Immature natural killer cell (primary cell): ENCODE measurements around the gene RUNX2. TPM values are rescaled to one million over a fixed set of nuclear protein-coding genes. Genes with fewer than 3 reads are reported as not detected.
"Not testable (repeated sequence)": the region's sequence is repeated elsewhere in the genome, so short reads cannot be mapped to it uniquely, and the experiment has no call there.

Experiments
- DNase-seq, 3 donors: peaks; one replicate each; pipeline ENCODE4 v3.0.0; 2022; ENCODE audit warnings: mixed read lengths in 1 of 3
- H3K27ac Mint-ChIP-seq, 6 donors: one replicate each; pipeline ENCODE4 v1.8.0; 2020; ENCODE audit warnings: mixed read lengths in 6 of 6, mild to moderate bottlenecking in 5 of 6, inconsistent platforms in 4 of 6, moderate library complexity in 3 of 6
- H3K27me3 Mint-ChIP-seq, 3 donors: one replicate each; pipeline ENCODE4 v1.8.0; 2020 to 2021; ENCODE audit warnings: low read depth in 3 of 3, mild to moderate bottlenecking in 3 of 3, mixed read lengths in 3 of 3, moderate library complexity in 3 of 3, inconsistent platforms in 1 of 3
- H3K36me3 Mint-ChIP-seq, 3 donors: one replicate each; pipeline ENCODE4 v1.8.0; 2020; ENCODE audit warnings: mixed read lengths in 3 of 3, inconsistent platforms in 2 of 3, mild to moderate bottlenecking in 2 of 3
- H3K4me1 Mint-ChIP-seq, 2 donors: one replicate each; pipeline ENCODE4 v1.8.0; 2020; ENCODE audit warnings: inconsistent platforms in 2 of 2, mild to moderate bottlenecking in 2 of 2, mixed read lengths in 2 of 2, moderate library complexity in 1 of 2
- H3K4me3 Mint-ChIP-seq, 5 donors: one replicate each; pipeline ENCODE4 v1.8.0; 2020; ENCODE audit warnings: mild to moderate bottlenecking in 5 of 5, mixed read lengths in 5 of 5, inconsistent platforms in 3 of 5, moderate library complexity in 3 of 5
- H3K9me3 Mint-ChIP-seq, 6 donors: one replicate each; pipeline ENCODE4 v1.8.0; 2020; ENCODE audit warnings: mild to moderate bottlenecking in 6 of 6, mixed read lengths in 6 of 6, inconsistent platforms in 4 of 6, moderate library complexity in 3 of 6
- polyA plus RNA-seq, 3 donors: library from polyadenylated mRNA; unstranded; fragments of 300-500 nt; fragmentation: Illumina TruSeq; gene quantifications; one replicate each; pipeline ENCODE4 v1.2.3, GENCODE V29; 2021

RUNX2 gene
- polyA plus RNA-seq, 3 donors from 2014 or later: 2.6 to 11.8 (median 4.4) TPM

GRCh38 chr6:45467417-45467816 is 139.3 kb downstream of the RUNX2 start:
- H3K27ac Mint-ChIP-seq, DNase-seq, H3K27me3 Mint-ChIP-seq, H3K36me3 Mint-ChIP-seq, H3K4me3 Mint-ChIP-seq, H3K9me3 Mint-ChIP-seq: not testable (repeated sequence)
- H3K4me1 Mint-ChIP-seq: peaks cover 0 to 20% of the 10 kb centered on the region in 2 donors

GRCh38 chr6:45467853-45468252 is 139.7 kb downstream of the RUNX2 start:
- Mint-ChIP-seq H3K27me3 (peaks cover 0 to 2% (median 0%) of the 10 kb centered on the region in 3 donors), H3K36me3 (no peaks in the 10 kb centered on the region), H3K9me3 (no peaks in the 10 kb centered on the region), H3K4me1 (peaks cover 0 to 16% of the 10 kb centered on the region in 2 donors), H3K4me3 (no peak overlapping the region), H3K27ac (no peak overlapping the region)
- DNase-seq: no peak

GRCh38 chr6:45469663-45470062 is 141.5 kb downstream of the RUNX2 start:
- Mint-ChIP-seq H3K9me3 (no peaks in the 10 kb centered on the region), H3K4me1 (peaks cover 0 to 24% of the 10 kb centered on the region in 2 donors), H3K36me3 (no peaks in the 10 kb centered on the region), H3K4me3 (no peak overlapping the region), H3K27me3 (peaks cover 0 to 2% (median 0%) of the 10 kb centered on the region in 3 donors), H3K27ac (no peak overlapping the region)
- no peak for DNase-seq

GRCh38 chr6:45470131-45470738 is 142.1 kb downstream of the RUNX2 start:
- Mint-ChIP-seq H3K4me1 (peaks cover 0 to 24% of the 10 kb centered on the region in 2 donors), H3K4me3 (no peak overlapping the region), H3K36me3 (no peaks in the 10 kb centered on the region), H3K9me3 (no peaks in the 10 kb centered on the region), H3K27me3 (peaks cover 0 to 2% (median 0%) of the 10 kb centered on the region in 3 donors), H3K27ac (no peak overlapping the region)
- DNase-seq: no peak

GRCh38 chr6:45472382-45472781 is 144.3 kb downstream of the RUNX2 start:
- DNase-seq: no peak
- H3K4me1 Mint-ChIP-seq: peaks cover 0 to 24% of the 10 kb centered on the region in 2 donors
- H3K9me3 Mint-ChIP-seq: no peaks in the 10 kb centered on the region
- H3K36me3 Mint-ChIP-seq: no peaks in the 10 kb centered on the region
- H3K27me3 Mint-ChIP-seq: peaks cover 0 to 2% (median 0%) of the 10 kb centered on the region in 3 donors
- H3K4me3 Mint-ChIP-seq: no peak overlapping the region
- H3K27ac Mint-ChIP-seq: no peak overlapping the region

GRCh38 chr6:45473121-45473993 is 145.2 kb downstream of the RUNX2 start:
- DNase-seq: no peak
- no peak overlapping the region for H3K27ac Mint-ChIP-seq
- H3K4me1 Mint-ChIP-seq: peaks cover 0 to 24% of the 10 kb centered on the region in 2 donors
- H3K27me3 Mint-ChIP-seq: peaks cover 0 to 2% (median 0%) of the 10 kb centered on the region in 3 donors
- H3K9me3 Mint-ChIP-seq: no peaks in the 10 kb centered on the region
- no peaks in the 10 kb centered on the region for H3K36me3 Mint-ChIP-seq
- H3K4me3 Mint-ChIP-seq: no peak overlapping the region

GRCh38 chr6:45474376-45474775 is 146.2 kb downstream of the RUNX2 start:
- no peak for DNase-seq
- peaks cover 0 to 2% (median 0%) of the 10 kb centered on the region in 3 donors for H3K27me3 Mint-ChIP-seq
- no peaks in the 10 kb centered on the region for H3K9me3 Mint-ChIP-seq
- H3K4me1 Mint-ChIP-seq: peaks cover 0 to 18% of the 10 kb centered on the region in 2 donors
- H3K27ac Mint-ChIP-seq: no peak overlapping the region
- H3K4me3 Mint-ChIP-seq: no peak overlapping the region
- H3K36me3 Mint-ChIP-seq: no peaks in the 10 kb centered on the region

GRCh38 chr6:45476341-45476740 is 148.2 kb downstream of the RUNX2 start:
- DNase-seq: no peak
- no peak overlapping the region for H3K4me3 Mint-ChIP-seq
- peaks cover 0 to 2% (median 0%) of the 10 kb centered on the region in 3 donors for H3K27me3 Mint-ChIP-seq
- no peaks in the 10 kb centered on the region for H3K9me3 Mint-ChIP-seq
- H3K36me3 Mint-ChIP-seq: no peaks in the 10 kb centered on the region
- H3K4me1 Mint-ChIP-seq: peaks cover 0 to 20% of the 10 kb centered on the region in 2 donors
- no peak overlapping the region for H3K27ac Mint-ChIP-seq

GRCh38 chr6:45477278-45477677 is 149.1 kb downstream of the RUNX2 start:
- H3K27ac Mint-ChIP-seq: no peak overlapping the region
- H3K4me3 Mint-ChIP-seq: no peak overlapping the region
- H3K36me3 Mint-ChIP-seq: no peaks in the 10 kb centered on the region
- no peaks in the 10 kb centered on the region for H3K9me3 Mint-ChIP-seq
- peaks cover 0 to 2% (median 0%) of the 10 kb centered on the region in 3 donors for H3K27me3 Mint-ChIP-seq
- peaks cover 0 to 21% of the 10 kb centered on the region in 2 donors for H3K4me1 Mint-ChIP-seq
- no peak for DNase-seq

- Mint-ChIP-seq H3K36me3 (no peaks in the 10 kb centered on the region), H3K4me3 (no peak overlapping the region), H3K9me3 (no peaks in the 10 kb centered on the region), H3K27me3 (no peaks in the 10 kb centered on the region), H3K27ac (no peak overlapping the region), H3K4me1 (peaks cover 0 to 21% of the 10 kb centered on the region in 2 donors)
- no peak for DNase-seq
These were observed 149.7 kb downstream of the RUNX2 start for GRCh38 chr6:45477790-45478189.

GRCh38 chr6:45478240-45478639 is 150.1 kb downstream of the RUNX2 start:
- Mint-ChIP-seq H3K36me3 (no peaks in the 10 kb centered on the region), H3K4me3 (no peak overlapping the region), H3K4me1 (peaks cover 0 to 19% of the 10 kb centered on the region in 2 donors), H3K27ac (no peak overlapping the region), H3K9me3 (no peaks in the 10 kb centered on the region), H3K27me3 (no peaks in the 10 kb centered on the region)
- no peak for DNase-seq

GRCh38 chr6:45479834-45480751 is 152.0 kb downstream of the RUNX2 start:
- Mint-ChIP-seq H3K27ac (no peak overlapping the region), H3K4me1 (peaks cover 0 to 17% of the 10 kb centered on the region in 2 donors), H3K4me3 (no peak overlapping the region), H3K9me3 (no peaks in the 10 kb centered on the region), H3K36me3 (no peaks in the 10 kb centered on the region), H3K27me3 (peaks cover 0 to 2% (median 0%) of the 10 kb centered on the region in 3 donors)
- DNase-seq: no peak

- H3K9me3 Mint-ChIP-seq: no peaks in the 10 kb centered on the region
- no peak overlapping the region for H3K27ac Mint-ChIP-seq
- DNase-seq: no peak
- no peak overlapping the region for H3K4me3 Mint-ChIP-seq
- H3K27me3 Mint-ChIP-seq: peaks cover 0 to 2% (median 0%) of the 10 kb centered on the region in 3 donors
- H3K36me3 Mint-ChIP-seq: no peaks in the 10 kb centered on the region
- peaks cover 0 to 17% of the 10 kb centered on the region in 2 donors for H3K4me1 Mint-ChIP-seq
These were observed 152.8 kb downstream of the RUNX2 start for GRCh38 chr6:45480752-45481415.
